SK-N-SH (cell line): ENCODE measurements around the gene PTGER1.

Source experiments
- FOXM1 ChIP-seq: IDR thresholded peaks from 2 replicates; pipeline ENCODE4 v1.4.0; 2012; ENCODE audit warnings: low read depth, mild to moderate bottlenecking
- MAX ChIP-seq: IDR thresholded peaks from 2 replicates; pipeline ENCODE4 v1.4.0; 2012; ENCODE audit warnings: low read depth
- NRF1 ChIP-seq: IDR thresholded peaks from 2 replicates; pipeline ENCODE4 v1.6.1; 2012; ENCODE audit warnings: low read depth, mild to moderate bottlenecking, low read length
- RAD21 ChIP-seq: IDR thresholded peaks from 2 replicates; pipeline ENCODE4 v1.6.1; 2012; ENCODE audit warnings: mild to moderate bottlenecking, low read length
- SMC3 ChIP-seq: IDR thresholded peaks from 2 replicates; pipeline ENCODE4 v1.6.1; 2012; ENCODE audit warnings: low read depth, low read length, improper control_type of control experiment
- TAF1 ChIP-seq: IDR thresholded peaks from 2 replicates; pipeline ENCODE4 v1.6.1; 2012; ENCODE audit warnings: low read depth, mild to moderate bottlenecking, low read length, moderate library complexity, borderline replicate concordance
- TF ChIP-seq, protein P1 (sequence below): fragments of 200-600 bp; sonication (generic); IDR thresholded peaks from 2 replicates; pipeline ENCODE4 v1.6.1; 2017; ENCODE audit warnings: antibody characterized with exemption, mild to moderate bottlenecking, moderate library complexity
- TF ChIP-seq, protein P2 (sequence below): IDR thresholded peaks from 2 replicates; pipeline ENCODE4 v1.6.1; 2012; ENCODE audit warnings: mild to moderate bottlenecking, low read depth, low read length, moderate library complexity

GRCh38 chr19:14514215-14514863 is 39.2 kb upstream of the PTGER1 start:
- TF ChIP-seq TAF1 = no peak
- TF ChIP-seq, protein P1, sequence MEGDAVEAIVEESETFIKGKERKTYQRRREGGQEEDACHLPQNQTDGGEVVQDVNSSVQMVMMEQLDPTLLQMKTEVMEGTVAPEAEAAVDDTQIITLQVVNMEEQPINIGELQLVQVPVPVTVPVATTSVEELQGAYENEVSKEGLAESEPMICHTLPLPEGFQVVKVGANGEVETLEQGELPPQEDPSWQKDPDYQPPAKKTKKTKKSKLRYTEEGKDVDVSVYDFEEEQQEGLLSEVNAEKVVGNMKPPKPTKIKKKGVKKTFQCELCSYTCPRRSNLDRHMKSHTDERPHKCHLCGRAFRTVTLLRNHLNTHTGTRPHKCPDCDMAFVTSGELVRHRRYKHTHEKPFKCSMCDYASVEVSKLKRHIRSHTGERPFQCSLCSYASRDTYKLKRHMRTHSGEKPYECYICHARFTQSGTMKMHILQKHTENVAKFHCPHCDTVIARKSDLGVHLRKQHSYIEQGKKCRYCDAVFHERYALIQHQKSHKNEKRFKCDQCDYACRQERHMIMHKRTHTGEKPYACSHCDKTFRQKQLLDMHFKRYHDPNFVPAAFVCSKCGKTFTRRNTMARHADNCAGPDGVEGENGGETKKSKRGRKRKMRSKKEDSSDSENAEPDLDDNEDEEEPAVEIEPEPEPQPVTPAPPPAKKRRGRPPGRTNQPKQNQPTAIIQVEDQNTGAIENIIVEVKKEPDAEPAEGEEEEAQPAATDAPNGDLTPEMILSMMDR = no peak
- TF ChIP-seq NRF1 = no peak
- no peak for TF ChIP-seq MAX
- TF ChIP-seq RAD21 = no peak
- TF ChIP-seq, protein P2, sequence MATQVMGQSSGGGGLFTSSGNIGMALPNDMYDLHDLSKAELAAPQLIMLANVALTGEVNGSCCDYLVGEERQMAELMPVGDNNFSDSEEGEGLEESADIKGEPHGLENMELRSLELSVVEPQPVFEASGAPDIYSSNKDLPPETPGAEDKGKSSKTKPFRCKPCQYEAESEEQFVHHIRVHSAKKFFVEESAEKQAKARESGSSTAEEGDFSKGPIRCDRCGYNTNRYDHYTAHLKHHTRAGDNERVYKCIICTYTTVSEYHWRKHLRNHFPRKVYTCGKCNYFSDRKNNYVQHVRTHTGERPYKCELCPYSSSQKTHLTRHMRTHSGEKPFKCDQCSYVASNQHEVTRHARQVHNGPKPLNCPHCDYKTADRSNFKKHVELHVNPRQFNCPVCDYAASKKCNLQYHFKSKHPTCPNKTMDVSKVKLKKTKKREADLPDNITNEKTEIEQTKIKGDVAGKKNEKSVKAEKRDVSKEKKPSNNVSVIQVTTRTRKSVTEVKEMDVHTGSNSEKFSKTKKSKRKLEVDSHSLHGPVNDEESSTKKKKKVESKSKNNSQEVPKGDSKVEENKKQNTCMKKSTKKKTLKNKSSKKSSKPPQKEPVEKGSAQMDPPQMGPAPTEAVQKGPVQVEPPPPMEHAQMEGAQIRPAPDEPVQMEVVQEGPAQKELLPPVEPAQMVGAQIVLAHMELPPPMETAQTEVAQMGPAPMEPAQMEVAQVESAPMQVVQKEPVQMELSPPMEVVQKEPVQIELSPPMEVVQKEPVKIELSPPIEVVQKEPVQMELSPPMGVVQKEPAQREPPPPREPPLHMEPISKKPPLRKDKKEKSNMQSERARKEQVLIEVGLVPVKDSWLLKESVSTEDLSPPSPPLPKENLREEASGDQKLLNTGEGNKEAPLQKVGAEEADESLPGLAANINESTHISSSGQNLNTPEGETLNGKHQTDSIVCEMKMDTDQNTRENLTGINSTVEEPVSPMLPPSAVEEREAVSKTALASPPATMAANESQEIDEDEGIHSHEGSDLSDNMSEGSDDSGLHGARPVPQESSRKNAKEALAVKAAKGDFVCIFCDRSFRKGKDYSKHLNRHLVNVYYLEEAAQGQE = no peak
- no peak for TF ChIP-seq FOXM1
- no peak for TF ChIP-seq SMC3
